Tongue (tissue), 2 donors: ENCODE measurements around the gene CDC25B. TPM values are rescaled to one million over a fixed set of nuclear protein-coding genes. Genes with fewer than 3 reads are reported as not detected.

Source experiments
- DNase-seq: peaks from one replicate; pipeline ENCODE4 v3.0.0-alpha.2; 2015
- total RNA-seq: library from RNA; depleted of rRNA; stranded (reverse); fragments of >200 nt; gene quantifications from one replicate; pipeline ENCODE4 v1.2.3, GENCODE V29; 2014

CDC25B gene
- total RNA-seq, result 52.3 TPM

GRCh38 chr20:3795511-3796468, at the start of gene CDC25B:
CDC25B (plus strand) TSS chr20:3796310; CDS start chr20:3796532, 222 bp downstream.
- peak; percentile 99 for DNase-seq

GRCh38 chr20:3747471-3747870, 48.6 kb upstream of the CDC25B start:
- no peak for DNase-seq

GRCh38 chr20:3748073-3748472, 48.0 kb upstream of the CDC25B start:
- no peak for DNase-seq

GRCh38 chr20:3749087-3749688, 46.9 kb upstream of the CDC25B start:
- no peak for DNase-seq

GRCh38 chr20:3749689-3750531, 46.2 kb upstream of the CDC25B start:
- peak; percentile 68 for DNase-seq

GRCh38 chr20:3751305-3751674, 44.8 kb upstream of the CDC25B start:
- no peak for DNase-seq

GRCh38 chr20:3751675-3752385, 44.3 kb upstream of the CDC25B start:
- DNase-seq, result peak; percentile 56

GRCh38 chr20:3752386-3752759, 43.7 kb upstream of the CDC25B start:
- no peak for DNase-seq

GRCh38 chr20:3753098-3753497, 43.0 kb upstream of the CDC25B start:
- peak; percentile 80 for DNase-seq

GRCh38 chr20:3753501-3754275, 42.4 kb upstream of the CDC25B start:
- no peak for DNase-seq

- no peak for DNase-seq
Measured at GRCh38 chr20:3754276-3754630, 41.9 kb upstream of the CDC25B start.

GRCh38 chr20:3755269-3755668, 40.8 kb upstream of the CDC25B start:
- DNase-seq, result no peak

- no peak for DNase-seq
Measured at GRCh38 chr20:3755814-3756480, 40.2 kb upstream of the CDC25B start.

- no peak for DNase-seq
Measured at GRCh38 chr20:3757268-3757667, 38.8 kb upstream of the CDC25B start.

GRCh38 chr20:3758566-3758965, 37.5 kb upstream of the CDC25B start:
- DNase-seq, result no peak

GRCh38 chr20:3759316-3759823, 36.7 kb upstream of the CDC25B start:
- DNase-seq, result no peak

GRCh38 chr20:3759884-3760283, 36.2 kb upstream of the CDC25B start:
- DNase-seq, result no peak

- no peak for DNase-seq
Measured at GRCh38 chr20:3760655-3761348, 35.3 kb upstream of the CDC25B start.

- no peak for DNase-seq
Measured at GRCh38 chr20:3763671-3764601, 32.2 kb upstream of the CDC25B start.
